K562 (cell line): ENCODE results near the gene ZNF143. TPM values are rescaled to one million over a fixed set of nuclear protein-coding genes. Genes with fewer than 3 reads are reported as not detected.
A peak's percentile ranks its signal among the peaks of the same experiment; 100 is the strongest.

Experiments
- ATF2 ChIP-seq: sonication (generic); formaldehyde crosslinking; IDR thresholded peaks from 2 replicates; pipeline ENCODE4 v1.8.1; 2022; ENCODE audit warnings: missing genetic modification reagents
- BCOR ChIP-seq: fragments of 450-650 bp; IDR thresholded peaks from 2 replicates; pipeline ENCODE4 v1.6.1; 2016
- BRD4 ChIP-seq: fragments of 200-600 bp; sonication (generic); IDR thresholded peaks from 2 replicates; pipeline ENCODE4 v1.6.1; 2017; ENCODE audit warnings: inconsistent platforms
- CAMTA2 ChIP-seq: fragments of 250-450 bp; sonication (Bioruptor Pico); conservative IDR thresholded peaks from 2 replicates; pipeline ENCODE4 v1.5.1; 2022
- CBX1 ChIP-seq: sonication (generic); IDR thresholded peaks from 2 replicates; pipeline ENCODE4 v1.6.1; 2016; ENCODE audit warnings: antibody characterized with exemption, low read depth, mild to moderate bottlenecking
- CREM ChIP-seq: IDR thresholded peaks from 2 replicates; pipeline ENCODE4 v1.6.1; 2014; ENCODE audit warnings: antibody characterized with exemption, low read depth
- HMG20B ChIP-seq: fragments of 250-450 bp; sonication (Bioruptor Pico); IDR thresholded peaks from 2 replicates; pipeline ENCODE4 v1.5.0; 2021; ENCODE audit warnings: mild to moderate bottlenecking
- KDM5B ChIP-seq: fragments of 200-600 bp; sonication (generic); IDR thresholded peaks from 2 replicates; pipeline ENCODE4 v1.6.1; 2012; ENCODE audit warnings: low read depth, mild to moderate bottlenecking, moderate library complexity, low read length, control low read depth, inconsistent platforms; ENCODE audit not compliant: insufficient replicate concordance
- LCOR ChIP-seq: sonication (generic); formaldehyde crosslinking; IDR thresholded peaks from 2 replicates; pipeline ENCODE4 v1.8.0; 2022; ENCODE audit warnings: mild to moderate bottlenecking, missing genetic modification reagents
- MCM3 ChIP-seq: fragments of 450-650 bp; IDR thresholded peaks from 2 replicates; pipeline ENCODE4 v1.6.1; 2016
- MEF2D ChIP-seq: conservative IDR thresholded peaks from 2 replicates; pipeline ENCODE4 v1.6.1; 2016; ENCODE audit warnings: low read depth, missing genetic modification characterization, missing compliant biosample characterization
- MEIS2 ChIP-seq: fragments of 450-650 bp; IDR thresholded peaks from 2 replicates; pipeline ENCODE4 v1.6.1; 2014; ENCODE audit warnings: mild to moderate bottlenecking; ENCODE audit not compliant: partially characterized antibody
- NFIC ChIP-seq: fragments of 450-650 bp; IDR thresholded peaks from 2 replicates; pipeline ENCODE4 v1.6.1; 2017; ENCODE audit warnings: mild to moderate bottlenecking, inconsistent platforms
- NFRKB ChIP-seq: fragments of 450-650 bp; IDR thresholded peaks from 2 replicates; pipeline ENCODE4 v1.6.1; 2016; ENCODE audit warnings: low read depth
- PKNOX1 ChIP-seq: fragments of 450-650 bp; IDR thresholded peaks from 2 replicates; pipeline ENCODE4 v1.6.1; 2016
- RBM39 ChIP-seq: fragments of 200-400 bp; formaldehyde crosslinking; optimal IDR thresholded peaks from 2 replicates; pipeline ENCODE3; 2018; ENCODE audit warnings: low read depth, low read length
- SFPQ ChIP-seq: fragments of 200-400 bp; formaldehyde crosslinking; IDR thresholded peaks from 2 replicates; pipeline ENCODE4 v1.6.1; 2017; ENCODE audit warnings: mild to moderate bottlenecking, low read depth, low read length, moderate library complexity
- SIN3B ChIP-seq: fragments of 450-650 bp; IDR thresholded peaks from 2 replicates; pipeline ENCODE4 v1.6.1; 2017; ENCODE audit warnings: low read depth, mild to moderate bottlenecking, moderate library complexity
- SLC30A9 ChIP-seq: fragments of 250-450 bp; sonication (Bioruptor Pico); IDR thresholded peaks from 2 replicates; pipeline ENCODE4 v1.8.0; 2022; ENCODE audit warnings: mild to moderate bottlenecking, moderate library complexity
- SMARCA5 ChIP-seq: fragments of 450-650 bp; IDR thresholded peaks from 2 replicates; pipeline ENCODE4 v1.6.1; 2016
- YBX1 ChIP-seq: fragments of 450-650 bp; IDR thresholded peaks from 2 replicates; pipeline ENCODE4 v1.7.1; 2016; ENCODE audit warnings: mild to moderate bottlenecking
- ZC3H8 ChIP-seq: fragments of 450-650 bp; IDR thresholded peaks from 2 replicates; pipeline ENCODE4 v1.6.1; 2017
- ZKSCAN8 ChIP-seq: fragments of 200-800 bp; sonication (Bioruptor generic); IDR thresholded peaks from 2 replicates; pipeline ENCODE4 v1.6.1; 2016; ENCODE audit warnings: missing genetic modification characterization, missing compliant biosample characterization
- ZNF436 ChIP-seq: fragments of 250-450, 450-650 bp; sonication (Bioruptor Pico); formaldehyde crosslinking; IDR thresholded peaks from 2 replicates; pipeline ENCODE4 v1.7.0; 2020; ENCODE audit warnings: mild to moderate bottlenecking
- ZNF778 ChIP-seq: fragments of 450-650 bp; formaldehyde crosslinking; IDR thresholded peaks from 2 replicates; pipeline ENCODE4 v1.4.0; 2020; ENCODE audit warnings: mild to moderate bottlenecking, moderate library complexity
- polyA plus RNA-seq, 8 experiments: library from polyadenylated mRNA; depleted of rRNA in 4 of 8; stranded (reverse) in 5 of 8; unstranded in 3 of 8; fragments of >200 nt; fragmentation: Nextera tagmentation in 2 of 8; fragmentation: Illumina TruSeq in 1 of 8; extraction: Ambion mirVana in 2 of 8; extraction: Trizol in 1 of 8; gene quantifications; 2 replicates each; pipeline versions ENCODE4 v1.2.1 to v1.2.3, GENCODE V29; 2011 to 2014; ENCODE audit warnings: inconsistent platforms in 1 of 8, missing spikeins in 1 of 8
- total RNA-seq, 7 experiments: library from RNA; depleted of rRNA in 6 of 7; stranded (reverse); fragments of >200 nt in 6 of 7; fragmentation: Illumina TruSeq in 2 of 7; extraction: Trizol in 2 of 7; gene quantifications; 2 replicates each; pipeline versions ENCODE4 v1.2.1 to v1.2.3, GENCODE V29; 2011 to 2021; ENCODE audit warnings: low replicate concordance in 1 of 7
- TF ChIP-seq, protein P1 (sequence below): fragments of 450-650 bp; formaldehyde crosslinking; IDR thresholded peaks from 2 replicates; pipeline ENCODE4 v1.4.0; 2020; ENCODE audit warnings: mild to moderate bottlenecking
- TF ChIP-seq, protein P2 (sequence below): fragments of 250-450 bp; sonication (Bioruptor Pico); IDR thresholded peaks from 2 replicates; pipeline ENCODE4 v1.8.0; 2022; ENCODE audit warnings: inconsistent platforms, mild to moderate bottlenecking, moderate library complexity, borderline replicate concordance

Gene ZNF143
- total and polyA plus RNA-seq, 9 of the 15 experiments (the other 6 are each of a cell fraction or from before 2014, with no cell fraction given) = 18.4 to 58.5 (median 27.1) TPM

GRCh38 chr11:9566561-9567063 lies 105.8 kb downstream of the ZNF143 start (continued):
- TF ChIP-seq ZC3H8 (no peak), HMG20B (no peak), NFIC (no peak), MEIS2 (no peak), RBM39 (no peak), ZKSCAN8 (peak; percentile 22; the same call in 1 of the 2 replicates), ZNF778 (CRISPR knock-in tag) (no peak), BRD4 (peak; percentile 92), LCOR (CRISPR knock-in tag) (no peak), CREM (no peak), SIN3B (no peak), BCOR (no peak), SMARCA5 (no peak), PKNOX1 (no peak), CAMTA2 (CRISPR knock-in tag) (no peak), ATF2 (CRISPR knock-in tag) (no peak), KDM5B (no peak), MEF2D (tag) (no peak), SFPQ (no peak), MCM3 (no peak), SLC30A9 (CRISPR knock-in tag) (no peak), NFRKB (peak; percentile 88), CBX1 (no peak), YBX1 (no peak), ZNF436 (no peak)
- TF ChIP-seq, protein P1, sequence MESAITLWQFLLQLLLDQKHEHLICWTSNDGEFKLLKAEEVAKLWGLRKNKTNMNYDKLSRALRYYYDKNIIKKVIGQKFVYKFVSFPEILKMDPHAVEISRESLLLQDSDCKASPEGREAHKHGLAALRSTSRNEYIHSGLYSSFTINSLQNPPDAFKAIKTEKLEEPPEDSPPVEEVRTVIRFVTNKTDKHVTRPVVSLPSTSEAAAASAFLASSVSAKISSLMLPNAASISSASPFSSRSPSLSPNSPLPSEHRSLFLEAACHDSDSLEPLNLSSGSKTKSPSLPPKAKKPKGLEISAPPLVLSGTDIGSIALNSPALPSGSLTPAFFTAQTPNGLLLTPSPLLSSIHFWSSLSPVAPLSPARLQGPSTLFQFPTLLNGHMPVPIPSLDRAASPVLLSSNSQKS (CRISPR knock-in tag) = no peak
- TF ChIP-seq, protein P2, sequence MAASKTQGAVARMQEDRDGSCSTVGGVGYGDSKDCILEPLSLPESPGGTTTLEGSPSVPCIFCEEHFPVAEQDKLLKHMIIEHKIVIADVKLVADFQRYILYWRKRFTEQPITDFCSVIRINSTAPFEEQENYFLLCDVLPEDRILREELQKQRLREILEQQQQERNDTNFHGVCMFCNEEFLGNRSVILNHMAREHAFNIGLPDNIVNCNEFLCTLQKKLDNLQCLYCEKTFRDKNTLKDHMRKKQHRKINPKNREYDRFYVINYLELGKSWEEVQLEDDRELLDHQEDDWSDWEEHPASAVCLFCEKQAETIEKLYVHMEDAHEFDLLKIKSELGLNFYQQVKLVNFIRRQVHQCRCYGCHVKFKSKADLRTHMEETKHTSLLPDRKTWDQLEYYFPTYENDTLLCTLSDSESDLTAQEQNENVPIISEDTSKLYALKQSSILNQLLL (CRISPR knock-in tag) = no peak
